Measurements from ENCODE around the gene LDB3. TPM values are rescaled to one million over a fixed set of nuclear protein-coding genes. Genes with fewer than 3 reads are reported as not detected.

The LDB3 gene
- total RNA-seq, 2 experiments from 2014 or later: 0.07 to 0.09 TPM

DNA sequence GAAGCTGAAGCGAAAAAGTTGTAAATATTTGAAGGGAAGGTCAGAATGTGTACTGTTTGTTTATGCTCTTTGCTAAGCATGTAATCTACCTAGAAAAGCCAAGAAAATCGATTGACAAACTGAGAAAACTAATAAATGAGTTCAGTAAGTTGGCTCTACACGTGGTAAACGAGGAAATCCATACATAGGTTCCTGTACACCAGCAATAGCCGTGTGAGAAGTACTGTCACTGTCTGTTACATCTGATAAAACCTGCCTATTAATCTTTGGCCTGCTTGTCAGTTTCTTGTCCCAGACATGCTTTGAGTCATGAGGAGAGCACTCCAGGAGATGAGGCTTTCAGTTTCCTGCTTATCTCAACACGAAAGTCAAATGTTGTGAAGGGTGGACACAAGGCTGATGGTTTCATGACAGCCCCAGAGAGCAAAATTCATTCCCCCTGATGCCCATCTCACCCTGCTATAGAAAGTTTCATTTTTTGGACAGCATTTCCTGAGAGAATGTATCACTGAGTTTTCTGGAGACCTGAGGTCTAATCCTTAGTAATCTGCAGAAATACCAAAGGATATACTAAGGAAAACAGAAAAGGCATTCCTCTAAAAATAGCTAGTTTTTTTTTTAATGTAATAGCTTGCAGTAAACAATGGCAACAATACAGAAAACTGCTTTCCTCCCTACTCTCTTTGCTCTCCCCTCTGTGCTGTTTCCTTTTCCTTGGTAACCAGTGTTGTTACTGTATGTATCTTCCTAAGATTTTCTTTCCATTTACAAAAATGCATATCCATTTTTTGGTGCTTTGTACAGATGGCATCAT lies 107.0 kb downstream of the LDB3 start:
- intact Hi-C loops (cut with micrococcal nuclease): no loop called here
- no peak for TF ChIP-seq CTCF (IDR thresholded peaks at IDR 0.05)
- Mint-ChIP-seq H3K27me3 (no peaks in the 10 kb centered on the region), H3K27ac (no peak overlapping the region), H3K4me3 (no peak overlapping the region), H3K4me1 (ENCODE audit: low read depth) (peaks cover 3% of the 10 kb centered on the region), H3K9me3 (no peaks in the 10 kb centered on the region), H3K36me3 (ENCODE audit: low read depth) (no peaks in the 10 kb centered on the region)
- ChIA-PET POLR2A (interaction anchor here (0.7 kb wide), 1 partner anchor 19 kb away, joined by 3 read pairs; the partner anchor contains the start of gene BMPR1A), CTCF (interaction anchor here (1.1 kb wide), 1 partner anchor 41 kb away, joined by 4 read pairs; no protein-coding TSS in a partner anchor)
- ATAC-seq (no peak), DNase-seq (no peak)

- H3K27me3 Mint-ChIP-seq: no peaks in the 10 kb centered on the region
- no peaks in the 10 kb centered on the region for H3K9me3 Mint-ChIP-seq
- intact Hi-C loops (cut with micrococcal nuclease): no loop called here
- no peak overlapping the region for H3K27ac Mint-ChIP-seq
- no peaks in the 10 kb centered on the region for H3K36me3 Mint-ChIP-seq (ENCODE audit: low read depth)
- ChIA-PET CTCF (interaction anchor here (1.1 kb wide), 1 partner anchor 42 kb away, joined by 4 read pairs; no protein-coding TSS in a partner anchor), POLR2A (no interaction called here)
- no peak for ATAC-seq
- peaks cover 3% of the 10 kb centered on the region for H3K4me1 Mint-ChIP-seq (ENCODE audit: low read depth)
- DNase-seq: no peak
- no peak overlapping the region for H3K4me3 Mint-ChIP-seq
- TF ChIP-seq CTCF (IDR thresholded peaks at IDR 0.05): no peak
Measured at GRCh38 chr10:86775870-86776180, 107.5 kb downstream of the LDB3 start.

- no peaks in the 10 kb centered on the region for H3K27me3 Mint-ChIP-seq
- no peak for TF ChIP-seq CTCF (IDR thresholded peaks at IDR 0.05)
- H3K4me3 Mint-ChIP-seq: no peak overlapping the region
- intact Hi-C loops (cut with micrococcal nuclease): no loop called here
- DNase-seq (no peak), ATAC-seq (no peak)
- H3K4me1 Mint-ChIP-seq (ENCODE audit: low read depth): peaks cover 3% of the 10 kb centered on the region
- ChIA-PET POLR2A (no interaction called here), CTCF (interaction anchor here (1.0 kb wide), 1 partner anchor 86 kb away, joined by 3 read pairs; no protein-coding TSS in a partner anchor)
- H3K9me3 Mint-ChIP-seq: peaks cover 1% of the 10 kb centered on the region
- no peak overlapping the region for H3K27ac Mint-ChIP-seq
- H3K36me3 Mint-ChIP-seq (ENCODE audit: low read depth): peaks cover 2% of the 10 kb centered on the region
Measured at GRCh38 chr10:86779220-86780017, 111.1 kb downstream of the LDB3 start.

DNA sequence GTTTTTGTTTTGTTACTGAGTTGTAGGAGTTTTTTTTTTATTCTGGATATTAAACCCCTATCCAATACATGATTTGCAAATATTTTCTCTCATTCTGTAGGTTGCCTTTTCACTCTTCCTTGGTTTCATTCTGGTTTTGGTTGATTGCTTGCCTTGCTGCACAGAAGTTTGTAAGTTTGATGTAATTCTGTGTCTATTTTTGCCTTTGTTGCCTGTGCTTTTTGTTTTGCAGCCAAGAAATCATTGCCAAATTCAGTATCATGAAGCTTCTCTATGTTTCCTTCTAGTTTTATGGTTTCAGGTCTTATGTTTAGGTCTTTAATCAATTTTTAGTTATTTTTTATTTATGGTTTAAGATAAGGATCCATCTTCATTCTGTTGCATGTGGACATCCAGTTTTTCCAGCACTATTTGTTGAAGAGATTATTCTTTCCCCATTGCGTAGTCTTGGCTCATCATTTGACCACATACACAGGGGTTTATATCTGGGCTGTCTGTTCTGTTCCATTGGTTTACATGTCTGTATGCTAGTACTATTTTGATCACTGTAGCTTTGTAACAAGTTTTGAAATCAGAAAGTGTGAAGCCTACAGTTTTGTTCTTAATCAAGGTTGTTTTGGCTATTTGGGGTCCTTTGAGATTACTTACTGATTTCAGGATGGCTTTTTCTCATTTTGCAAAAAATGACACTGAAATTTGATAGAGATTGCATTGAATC lies 114.5 kb downstream of the LDB3 start:
- Mint-ChIP-seq H3K27me3 (no peaks in the 10 kb centered on the region), H3K9me3 (peaks cover 6% of the 10 kb centered on the region), H3K4me3 (no peak overlapping the region), H3K36me3 (ENCODE audit: low read depth) (peaks cover 6% of the 10 kb centered on the region), H3K4me1 (ENCODE audit: low read depth) (peaks cover 2% of the 10 kb centered on the region), H3K27ac (no peak overlapping the region)
- CTCF ChIA-PET: interaction anchor here (1.0 kb wide), 1 partner anchor 8 kb away, joined by 3 read pairs; no protein-coding TSS in a partner anchor
- DNase-seq (no peak), ATAC-seq (no peak)
- POLR2A ChIA-PET: no interaction called here
- intact Hi-C loops (cut with micrococcal nuclease): no loop called here
- TF ChIP-seq CTCF (IDR thresholded peaks at IDR 0.05): no peak

Measured in activated CD8-positive, alpha-beta T cell treated with anti-CD3 and anti-CD28 coated beads for 36 hours (primary cell).